Thymus (tissue), 11 donors: ENCODE measurements around the gene TPPP2. TPM values are rescaled to one million over a fixed set of nuclear protein-coding genes. Genes with fewer than 3 reads are reported as not detected.

Source experiments
- DNase-seq, 9 donors: peaks; one replicate each; pipeline ENCODE4 v3.0.0-alpha.2; 2013; ENCODE audit warnings: low spot score in 9 of 9, low read depth in 6 of 9, missing footprints in 1 of 9
- H3K27ac ChIP-seq, 2 donors: one replicate each; pipeline ENCODE4 v1.5.1; 2013; ENCODE audit warnings: control low read depth in 1 of 2, low read depth in 1 of 2, low read length in 1 of 2, mild to moderate bottlenecking in 1 of 2, moderate library complexity in 1 of 2
- H3K27me3 ChIP-seq, 2 donors: one replicate each; pipeline ENCODE4 v1.5.1; 2013; ENCODE audit warnings: low read length in 1 of 2; ENCODE audit not compliant: control insufficient read depth in 2 of 2, insufficient read depth in 1 of 2
- H3K36me3 ChIP-seq, 2 donors: one replicate each; pipeline ENCODE4 v1.5.1; 2013; ENCODE audit warnings: low read length in 1 of 2, mild to moderate bottlenecking in 1 of 2, moderate library complexity in 1 of 2; ENCODE audit not compliant: control insufficient read depth in 2 of 2, insufficient read depth in 2 of 2
- H3K4me1 ChIP-seq, 2 donors: one replicate each; pipeline ENCODE4 v1.5.1; 2013; ENCODE audit warnings: low read length in 2 of 2; ENCODE audit not compliant: control insufficient read depth in 2 of 2, insufficient read depth in 2 of 2
- H3K4me3 ChIP-seq, 2 donors: one replicate each; pipeline ENCODE4 v1.5.1; 2013; ENCODE audit warnings: low read length in 2 of 2, control low read depth in 1 of 2, mild to moderate bottlenecking in 1 of 2
- H3K9me3 ChIP-seq, 2 donors: one replicate each; pipeline ENCODE4 v1.5.1; 2013; ENCODE audit warnings: low read length in 1 of 2, mild to moderate bottlenecking in 1 of 2; ENCODE audit not compliant: control insufficient read depth in 2 of 2, insufficient read depth in 1 of 2
- WGBS: extraction: QIAGEN DNeasy Blood & Tissue Kit; methylation state at CpG from one replicate; pipeline ENCODE4 v1.1.7; 2013; 5-methylcytosine and 5-hydroxymethylcytosine counted together
- polyA plus RNA-seq: library from polyadenylated mRNA; stranded (reverse); fragments of 200-250 nt; gene quantifications from one replicate; pipeline ENCODE4 v1.2.3, GENCODE V29; 2013
- total RNA-seq: library from RNA; stranded (reverse); fragments of 120-200 nt; gene quantifications from one replicate; pipeline ENCODE4 v1.2.4, GENCODE V29; 2013
- donor health status: healthy.

TPPP2 gene
- total and polyA plus RNA-seq, 2 donors, result 0.30 TPM; not detected in 1

- H3K4me3 ChIP-seq, result no peak overlapping the region
- DNase-seq, result no peak
- peaks cover 2 to 22% of the 10 kb centered on the region in 2 donors for H3K27me3 ChIP-seq
- no peak overlapping the region for H3K27ac ChIP-seq
- no peaks in the 10 kb centered on the region for H3K9me3 ChIP-seq
- H3K4me1 ChIP-seq, result no peaks in the 10 kb centered on the region
- no peaks in the 10 kb centered on the region for H3K36me3 ChIP-seq
- WGBS, result 91% methylated on average over 8 of the region's 8 CpGs
These were observed 30.0 kb downstream of the TPPP2 start for GRCh38 chr14:21059842-21060613.

GRCh38 chr14:21060614-21061346 is 30.8 kb downstream of the TPPP2 start:
- 93% methylated on average over 13 of the region's 13 CpGs for WGBS
- no peak for DNase-seq

GRCh38 chr14:21061347-21061668 is 31.3 kb downstream of the TPPP2 start:
- Histone ChIP-seq H3K4me1 (no peaks in the 10 kb centered on the region), H3K4me3 (no peak overlapping the region), H3K27me3 (peaks cover 6 to 32% of the 10 kb centered on the region in 2 donors), H3K27ac (no peak overlapping the region), H3K36me3 (no peaks in the 10 kb centered on the region), H3K9me3 (no peaks in the 10 kb centered on the region)
- 93% methylated on average over 3 of the region's 3 CpGs for WGBS
- no peak for DNase-seq

More at GRCh38 chr14:21060614-21061346, 30.8 kb downstream of the TPPP2 start:
- no peak overlapping the region for H3K27ac ChIP-seq
- H3K27me3 ChIP-seq, result peaks cover 3 to 27% of the 10 kb centered on the region in 2 donors
- H3K4me1 ChIP-seq, result no peaks in the 10 kb centered on the region
- no peak overlapping the region for H3K4me3 ChIP-seq
- no peaks in the 10 kb centered on the region for H3K36me3 ChIP-seq
- no peaks in the 10 kb centered on the region for H3K9me3 ChIP-seq

- DNase-seq, result no peak
- Histone ChIP-seq H3K4me3 (no peak overlapping the region), H3K36me3 (no peaks in the 10 kb centered on the region), H3K4me1 (peaks cover 0 to under 1% of the 10 kb centered on the region in 2 donors), H3K9me3 (no peaks in the 10 kb centered on the region), H3K27ac (no peak overlapping the region), H3K27me3 (peaks cover 16 to 52% of the 10 kb centered on the region in 2 donors)
- 93% methylated on average over 3 of the region's 3 CpGs for WGBS
These were observed 33.5 kb downstream of the TPPP2 start for GRCh38 chr14:21063479-21063878.

GRCh38 chr14:21066882-21067502 is 37.0 kb downstream of the TPPP2 start:
- Histone ChIP-seq H3K9me3 (peaks cover 1 to 6% of the 10 kb centered on the region in 2 donors), H3K4me1 (peaks cover 15 to 31% of the 10 kb centered on the region in 2 donors), H3K27ac (no peak overlapping the region), H3K4me3 (no peak overlapping the region), H3K36me3 (no peaks in the 10 kb centered on the region), H3K27me3 (peaks cover 48 to 78% of the 10 kb centered on the region in 2 donors)
- peak in 1 of 9 donors; percentile 49 for DNase-seq
- 82% methylated on average over 7 of the region's 7 CpGs for WGBS

GRCh38 chr14:21068521-21069387 is 38.7 kb downstream of the TPPP2 start:
- Histone ChIP-seq H3K27ac (no peak overlapping the region), H3K4me3 (peak overlapping the region in 1 of 2 donors; percentile 1), H3K36me3 (no peaks in the 10 kb centered on the region), H3K27me3 (peaks cover 57 to 78% of the 10 kb centered on the region in 2 donors), H3K4me1 (peaks cover 15 to 34% of the 10 kb centered on the region in 2 donors), H3K9me3 (peaks cover 1 to 6% of the 10 kb centered on the region in 2 donors)
- 4% methylated on average over 45 of the region's 45 CpGs for WGBS
- peak in 3 of 9 donors; percentile 13 to 61 (median 40) for DNase-seq

- Histone ChIP-seq H3K27ac (peak overlapping the region in 1 of 2 donors; percentile 70), H3K27me3 (peaks cover 60 to 86% of the 10 kb centered on the region in 2 donors), H3K4me1 (peaks cover 15 to 34% of the 10 kb centered on the region in 2 donors), H3K36me3 (no peaks in the 10 kb centered on the region), H3K9me3 (peaks cover 1 to 6% of the 10 kb centered on the region in 2 donors), H3K4me3 (peak overlapping the region; percentile 29 to 48)
- peak in 1 of 9 donors; percentile 18 for DNase-seq
- 7% methylated on average over 40 of the region's 40 CpGs for WGBS
These were observed 39.5 kb downstream of the TPPP2 start for GRCh38 chr14:21069388-21070082.

GRCh38 chr14:21070083-21070609 is 40.1 kb downstream of the TPPP2 start, which contains the start of gene ARHGEF40:
Gene ARHGEF40 (plus strand): TSS chr14:21070304. CDS start chr14:21070397, 93 bp downstream.
- Histone ChIP-seq H3K9me3 (peaks cover 1 to 6% of the 10 kb centered on the region in 2 donors), H3K36me3 (no peaks in the 10 kb centered on the region), H3K4me1 (peaks cover 15 to 34% of the 10 kb centered on the region in 2 donors), H3K27me3 (peaks cover 60 to 86% of the 10 kb centered on the region in 2 donors), H3K27ac (peak within 1 kb of the TSS; percentile 61 to 70), H3K4me3 (peak within 1 kb of the TSS; percentile 38 to 48)
- no peak for DNase-seq
- under 1% methylated on average over 63 of the region's 63 CpGs for WGBS
